Measurements from ENCODE around the gene ACSM5.
"Not testable (repeated sequence)": the region's sequence is repeated elsewhere in the genome, so short reads cannot be mapped to it uniquely, and the experiment has no call there.

The ACSM5 gene

DNA sequence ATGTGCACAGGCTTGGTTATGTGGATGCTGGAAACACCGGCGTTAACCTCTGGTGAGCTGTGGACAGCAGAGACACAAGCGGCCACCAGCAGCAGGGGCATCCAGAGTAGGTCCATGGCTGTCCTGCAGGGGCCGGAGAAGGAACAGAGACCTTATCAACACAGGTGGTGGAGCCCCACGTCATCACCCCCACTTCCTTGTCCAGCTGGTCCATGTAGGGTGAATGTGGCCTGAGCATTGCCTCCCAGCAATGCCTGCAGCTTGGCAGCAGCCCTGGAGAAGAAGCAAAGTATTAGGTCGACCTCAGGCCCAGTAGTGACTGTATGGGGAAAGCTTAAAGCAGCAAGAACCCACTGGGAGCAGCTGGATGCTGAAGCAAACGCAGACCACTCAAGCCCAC is 10.1 kb upstream of the ACSM5 start:
- DNase-seq, result no peak

DNA sequence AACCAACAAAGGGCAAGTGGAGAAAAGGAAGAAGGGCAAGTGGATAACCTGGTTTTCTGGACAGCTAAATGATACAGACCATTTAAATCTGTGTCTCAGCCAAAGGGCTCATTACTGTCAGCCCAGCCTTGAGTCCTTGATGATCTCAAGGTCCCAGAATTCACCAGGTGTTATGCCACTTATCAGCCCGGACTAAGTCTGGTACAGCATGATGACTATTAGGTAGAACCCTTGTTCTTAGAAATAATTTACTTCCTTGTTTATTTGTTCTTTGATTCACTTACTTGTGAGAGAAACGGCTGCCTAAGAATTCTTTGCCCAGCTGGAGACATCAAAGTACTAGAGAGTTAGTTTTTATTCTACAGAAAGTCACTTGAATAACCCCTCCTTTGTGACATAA is 8.3 kb upstream of the ACSM5 start:
- DNase-seq, result no peak

DNA sequence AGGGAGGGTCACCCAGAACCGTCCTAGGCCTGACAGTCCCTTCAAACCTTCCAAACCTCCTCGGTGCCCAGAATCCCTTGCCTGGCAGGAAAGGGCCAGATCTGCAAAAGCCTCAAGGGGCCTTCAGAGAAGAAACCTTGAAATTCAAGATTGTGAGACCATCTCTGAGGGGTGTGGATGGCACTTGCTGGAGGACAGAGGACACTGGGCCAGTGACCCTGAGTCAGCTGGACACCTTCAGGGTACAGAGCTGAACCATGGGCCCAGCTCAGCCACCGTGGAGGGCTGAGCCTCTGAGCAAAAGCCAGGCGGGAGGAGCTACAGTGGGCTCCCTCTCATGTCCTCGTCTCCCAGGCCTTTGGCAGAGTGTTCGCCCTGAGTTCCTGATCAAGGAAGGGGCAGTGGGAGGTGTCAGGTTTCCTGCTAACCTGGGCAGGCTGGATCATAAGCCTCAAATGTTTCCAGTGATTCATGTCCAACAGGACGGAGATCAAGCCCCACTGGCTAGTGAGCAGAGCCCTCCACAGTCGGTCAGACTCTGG is 7.8 kb upstream of the ACSM5 start:
- DNase-seq, result no peak

DNA sequence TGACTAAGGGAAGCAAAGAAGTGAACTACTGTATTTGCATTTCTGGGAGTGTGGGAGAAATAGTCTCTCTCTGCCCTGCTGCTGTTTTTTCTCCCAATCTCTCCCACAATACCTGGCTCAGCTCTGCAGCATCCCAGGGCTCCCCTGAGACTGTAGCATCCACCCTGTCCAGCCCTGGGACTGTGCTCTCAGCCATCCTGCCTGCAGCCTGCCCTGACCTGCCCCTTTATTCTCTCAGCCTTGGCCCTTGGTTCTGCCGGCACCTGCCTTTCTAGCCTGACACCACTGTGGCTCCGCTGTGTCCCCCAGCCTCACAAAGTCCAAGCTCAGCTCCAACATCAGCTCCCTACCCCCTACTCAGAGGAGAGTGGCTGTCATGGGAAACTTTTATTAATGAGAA is 6.7 kb upstream of the ACSM5 start:
- no peak for DNase-seq

DNA sequence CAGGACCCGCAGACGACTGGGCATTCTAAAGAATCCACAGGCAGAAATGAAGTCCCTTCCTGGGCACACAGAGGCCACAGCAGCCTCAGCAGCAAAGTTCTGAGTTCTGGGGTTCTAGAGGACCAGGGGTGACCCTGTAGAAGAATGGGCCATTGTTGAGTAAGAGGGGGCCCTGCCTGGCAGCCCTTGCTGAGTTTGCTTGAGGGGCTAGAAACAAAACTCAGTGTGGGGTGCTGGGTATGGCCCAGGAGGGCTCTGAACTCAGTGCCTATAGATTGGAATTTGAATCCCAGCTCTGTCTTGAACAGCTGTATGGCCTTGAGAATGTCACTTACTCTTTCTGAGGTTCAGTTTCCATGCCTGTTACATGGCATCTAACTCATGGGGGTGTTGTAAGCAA is 4.7 kb upstream of the ACSM5 start, which contains the start of gene PDILT:
Gene PDILT (minus strand): TSS at position 101 of the 400 bp plus-strand sequence. CDS start 5,437 bp downstream, outside the sequence.
- DNase-seq, result no peak

DNA sequence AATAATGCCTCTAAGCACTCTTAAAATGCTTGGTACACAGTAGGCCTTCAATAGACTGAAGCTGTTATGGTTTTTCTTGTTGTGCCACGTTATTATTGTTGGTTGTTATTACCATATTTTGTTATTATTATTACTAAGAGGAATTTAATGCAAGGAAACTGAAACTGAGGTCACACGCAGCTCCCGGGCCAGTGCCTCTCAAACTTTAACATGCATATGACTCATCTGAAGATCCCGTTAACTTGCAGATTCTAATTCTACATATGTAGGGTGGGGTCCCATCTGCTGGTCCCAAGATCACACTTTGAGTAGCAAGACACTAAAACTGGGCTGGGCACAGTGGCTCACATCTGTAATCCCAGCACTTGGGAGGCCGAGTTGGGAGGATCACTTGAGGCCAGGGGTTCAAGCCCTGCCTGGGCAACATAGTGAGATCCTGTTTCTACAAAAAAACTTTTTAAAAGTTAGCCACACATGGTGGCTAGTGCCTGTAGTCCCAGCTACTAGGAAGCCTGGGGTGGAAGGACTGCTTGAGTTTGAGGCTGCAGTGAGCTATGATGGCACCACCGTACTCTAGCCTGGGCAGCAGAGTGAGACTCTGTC is 888 bp downstream of the ACSM5 start:
- no peak for DNase-seq

DNA sequence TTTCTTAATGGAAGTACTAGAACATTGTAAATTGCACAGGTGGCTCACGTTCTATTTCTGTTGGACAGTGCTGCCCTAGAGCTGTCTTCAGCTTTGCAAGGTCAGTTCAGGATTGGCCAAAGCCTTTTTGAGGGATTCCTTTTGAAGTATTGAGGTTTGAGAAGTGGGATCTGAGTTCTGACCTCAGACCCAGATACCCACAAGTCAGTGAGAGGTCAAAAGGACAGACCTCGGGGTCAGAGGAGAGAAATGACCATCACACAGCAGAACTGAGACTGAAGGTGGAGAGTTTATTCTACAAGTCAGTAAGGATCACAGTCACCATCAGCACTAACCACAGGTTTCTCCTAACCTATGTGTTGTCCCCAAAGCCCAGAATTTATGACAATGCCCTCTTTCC is 1.7 kb downstream of the ACSM5 start:
- DNase-seq, result no peak

DNA sequence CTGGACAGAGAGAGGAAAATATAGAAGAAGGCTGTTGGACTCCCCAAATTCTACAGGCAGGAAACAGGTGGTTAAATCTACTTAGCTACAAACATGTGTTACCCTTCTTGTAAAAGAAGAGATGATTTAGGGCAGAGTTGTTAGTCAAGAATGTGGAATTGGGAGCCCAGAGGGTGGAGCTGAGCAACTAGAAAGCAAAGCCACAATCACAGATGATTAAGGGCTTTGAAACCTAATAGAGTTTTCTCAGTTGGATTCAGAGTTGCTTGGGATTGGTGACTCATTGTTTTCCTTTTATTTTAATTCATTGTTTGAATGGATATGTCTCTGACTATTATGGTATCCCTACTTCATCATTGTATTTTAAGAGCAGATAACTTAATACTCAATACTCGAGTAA is 6.2 kb downstream of the ACSM5 start:
- no peak for DNase-seq

DNA sequence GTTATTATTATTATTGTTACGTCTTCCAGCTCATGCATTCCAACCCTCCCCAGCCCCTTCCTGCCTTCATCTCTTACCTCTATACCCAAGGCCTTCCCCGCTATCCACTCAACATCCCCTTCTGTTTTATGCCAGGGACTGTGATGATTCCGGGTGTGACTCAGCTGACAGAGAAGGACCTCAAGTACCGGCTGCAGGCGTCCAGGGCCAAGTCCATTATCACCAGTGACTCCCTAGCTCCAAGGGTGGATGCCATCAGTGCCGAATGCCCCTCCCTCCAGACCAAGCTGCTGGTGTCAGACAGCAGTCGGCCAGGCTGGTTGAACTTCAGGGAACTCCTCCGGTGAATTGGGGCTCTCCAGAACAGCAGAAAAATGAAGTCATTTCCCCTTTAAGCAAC is 9.8 kb downstream of the ACSM5 start:
- DNase-seq, result not testable (repeated sequence)

DNA sequence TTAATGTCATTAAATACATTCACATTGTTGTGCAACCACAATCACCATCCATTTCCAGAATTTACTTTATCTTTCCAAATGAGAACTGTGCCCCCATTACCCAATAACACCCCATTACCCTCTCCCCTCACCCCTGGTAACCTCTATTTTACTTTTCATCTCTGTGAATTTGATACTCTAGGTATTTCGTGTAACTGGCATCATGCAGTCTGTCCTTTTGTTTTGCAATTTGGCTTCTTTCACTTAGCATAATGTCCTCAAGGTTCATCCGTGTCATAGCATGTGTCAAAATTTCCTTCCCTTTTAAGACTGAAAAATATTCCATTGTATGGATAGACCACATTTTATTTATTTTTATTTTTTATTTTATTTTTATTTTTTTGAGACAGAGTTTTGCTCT is 12.4 kb downstream of the ACSM5 start:
- not testable (repeated sequence) for DNase-seq

DNA sequence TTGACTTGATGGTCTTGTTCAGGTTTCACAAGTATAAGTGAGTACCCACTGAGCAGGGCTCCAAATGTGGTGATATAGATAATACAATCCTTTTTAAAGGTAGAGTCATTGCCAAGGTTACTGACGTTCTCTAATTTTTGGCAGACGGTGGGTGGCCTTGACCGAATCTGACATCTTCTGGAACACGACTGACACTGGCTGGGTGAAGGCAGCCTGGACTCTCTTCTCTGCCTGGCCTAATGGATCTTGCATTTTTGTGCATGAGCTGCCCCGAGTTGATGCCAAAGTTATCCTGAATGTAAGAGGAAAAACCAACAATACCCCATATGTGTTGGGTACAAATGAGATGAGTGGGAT is 14.4 kb downstream of the ACSM5 start:
- DNase-seq, result not testable (repeated sequence)

DNA sequence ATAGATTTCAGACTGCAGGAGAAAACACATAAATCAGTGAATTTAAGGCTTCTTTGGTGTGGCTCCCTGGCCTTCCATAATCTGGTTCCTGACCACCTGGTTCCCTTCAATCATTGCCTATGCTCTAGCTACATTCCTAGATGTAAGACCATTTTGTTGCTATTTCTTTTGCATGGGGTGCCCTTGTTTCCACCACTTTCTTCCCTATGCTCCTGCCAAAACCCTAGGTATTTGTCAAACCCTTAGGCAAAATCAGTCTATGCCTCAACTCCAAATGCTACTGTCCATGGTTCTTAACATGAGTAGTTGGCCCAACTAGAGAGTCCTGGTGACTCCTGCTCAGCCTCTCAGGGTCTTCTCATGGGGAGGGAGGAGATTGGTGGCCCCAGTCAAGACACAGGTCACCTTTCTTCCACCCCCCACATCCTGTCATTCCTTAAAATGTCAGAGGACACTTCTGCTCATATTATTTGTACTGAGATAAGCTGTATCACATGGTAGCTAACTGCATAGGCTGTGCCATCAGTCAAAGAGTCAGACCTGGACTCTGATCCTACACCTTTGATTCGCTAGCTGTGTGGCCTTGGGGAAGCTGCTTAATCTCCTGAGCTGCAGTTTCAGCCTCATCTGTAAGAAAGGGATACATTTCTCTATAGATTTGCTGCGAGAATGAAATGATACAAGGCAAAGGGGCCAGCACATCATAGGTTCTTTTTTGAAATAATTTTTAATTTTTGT is 15.0 kb downstream of the ACSM5 start:
- no peak for DNase-seq

DNA sequence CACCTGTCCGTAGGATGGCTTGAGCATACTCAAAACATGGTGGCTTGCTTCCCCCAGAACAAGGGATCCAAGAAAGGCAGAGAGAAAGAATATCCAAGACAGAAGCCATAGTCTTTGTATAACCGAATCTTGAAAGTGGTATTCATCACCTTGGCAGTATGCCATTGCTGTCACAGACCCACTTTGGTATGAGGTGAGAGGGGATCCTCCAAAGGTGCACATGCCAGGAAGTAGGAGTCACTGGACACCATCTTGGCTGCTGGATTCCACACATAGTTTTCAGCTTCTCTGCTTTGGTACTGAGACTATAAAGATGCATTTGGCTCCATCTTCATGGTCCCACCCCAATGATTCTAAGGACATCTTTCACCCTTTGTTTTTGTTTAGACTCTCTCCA is 18.1 kb downstream of the ACSM5 start:
- DNase-seq, result not testable (repeated sequence)

DNA sequence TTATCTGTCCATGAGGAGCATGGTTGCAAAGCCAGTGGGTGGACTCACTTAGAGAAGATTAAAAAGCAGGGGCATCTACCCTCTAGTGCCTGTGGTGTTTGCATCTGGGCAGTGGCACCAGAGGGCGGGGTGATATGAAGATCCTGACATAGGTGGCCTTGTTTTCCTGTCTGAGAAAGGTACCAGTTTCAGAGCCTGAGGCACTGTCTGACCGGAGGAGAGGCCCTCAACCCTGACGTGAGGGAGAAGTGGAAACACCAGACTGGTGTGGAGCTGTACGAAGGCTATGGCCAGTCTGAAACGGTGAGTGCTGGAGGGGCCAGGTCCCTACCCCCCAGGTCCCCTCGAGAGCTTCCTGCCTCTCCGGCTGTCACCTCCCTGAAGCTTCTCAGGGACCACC is 20.2 kb downstream of the ACSM5 start:
- not testable (repeated sequence) for DNase-seq

DNA sequence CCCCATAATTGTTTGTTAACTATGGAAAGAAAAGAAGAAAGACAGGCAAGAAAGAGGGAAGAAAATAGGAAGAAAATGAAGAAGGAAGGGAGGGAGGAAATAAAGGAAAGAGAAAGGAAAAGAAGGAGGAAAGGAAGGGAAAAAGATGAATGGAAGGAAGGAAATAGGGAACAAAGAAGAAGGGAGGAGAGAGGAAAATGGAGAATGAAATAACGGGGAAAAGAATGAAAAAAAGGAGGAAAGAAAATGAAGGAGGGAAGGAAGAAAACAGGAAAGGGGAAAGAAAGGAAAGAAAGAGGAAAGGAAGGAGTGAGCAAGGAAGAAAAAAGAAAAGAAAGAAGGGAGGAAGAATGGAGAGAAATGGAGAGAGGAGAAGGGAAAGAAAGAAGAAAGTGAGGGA is 21.1 kb downstream of the ACSM5 start:
- DNase-seq, result not testable (repeated sequence)

DNA sequence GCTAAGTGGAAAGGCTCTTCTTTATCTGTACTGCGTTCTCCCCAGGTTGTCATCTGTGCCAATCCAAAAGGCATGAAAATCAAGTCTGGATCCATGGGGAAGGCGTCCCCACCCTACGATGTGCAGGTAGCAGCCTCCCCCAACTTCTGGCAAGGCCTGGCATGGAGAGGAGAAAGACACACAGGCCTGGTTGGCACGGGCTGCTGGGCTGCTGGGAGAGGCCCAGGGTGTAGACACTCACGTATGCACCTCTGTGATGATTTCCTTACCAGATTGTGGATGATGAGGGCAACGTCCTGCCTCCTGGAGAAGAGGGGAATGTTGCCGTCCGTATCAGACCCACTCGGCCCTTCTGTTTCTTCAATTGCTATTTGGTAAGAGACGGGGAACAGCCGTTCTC is 21.6 kb downstream of the ACSM5 start:
- DNase-seq, result no peak

DNA sequence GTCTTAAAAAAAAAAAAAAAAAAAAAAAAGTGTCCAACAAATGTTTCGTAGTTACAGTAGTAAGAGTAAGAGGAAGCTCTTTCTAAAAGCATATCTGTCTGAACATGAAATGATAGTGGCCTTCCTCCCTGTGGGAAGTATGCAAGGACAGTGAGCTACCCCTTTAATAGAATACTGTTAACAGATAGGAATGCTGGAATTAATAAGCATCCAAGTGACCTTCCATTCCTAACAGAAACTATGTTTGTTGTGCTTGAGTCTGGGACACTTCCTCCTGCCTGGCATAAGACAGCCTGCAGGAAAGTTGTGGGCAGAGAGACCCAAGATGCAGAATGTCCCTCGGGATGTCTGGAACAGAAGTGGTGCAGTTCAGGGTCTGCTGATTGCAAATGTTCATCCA is 29.6 kb downstream of the ACSM5 start:
- DNase-seq, result not testable (repeated sequence)

DNA sequence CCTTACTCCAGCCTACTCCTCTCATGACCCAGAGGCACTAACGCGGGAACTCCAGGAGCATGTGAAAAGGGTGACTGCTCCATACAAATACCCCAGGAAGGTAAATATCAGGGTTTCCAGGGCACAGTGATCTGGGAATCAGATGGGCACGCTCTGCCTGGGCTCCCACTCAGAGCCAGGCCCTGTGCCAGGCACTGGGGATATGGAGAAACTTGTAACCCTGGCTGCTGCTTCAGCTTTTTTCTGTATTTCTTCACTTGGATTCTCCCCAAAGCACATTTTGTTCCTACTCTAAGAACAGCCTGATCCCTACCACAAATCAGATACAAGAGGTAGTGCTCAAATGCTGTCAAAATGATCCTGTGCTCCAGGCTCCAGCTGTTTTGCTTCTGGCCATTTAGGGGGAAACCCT is 30.5 kb downstream of the ACSM5 start:
- DNase-seq, result not testable (repeated sequence)

DNA sequence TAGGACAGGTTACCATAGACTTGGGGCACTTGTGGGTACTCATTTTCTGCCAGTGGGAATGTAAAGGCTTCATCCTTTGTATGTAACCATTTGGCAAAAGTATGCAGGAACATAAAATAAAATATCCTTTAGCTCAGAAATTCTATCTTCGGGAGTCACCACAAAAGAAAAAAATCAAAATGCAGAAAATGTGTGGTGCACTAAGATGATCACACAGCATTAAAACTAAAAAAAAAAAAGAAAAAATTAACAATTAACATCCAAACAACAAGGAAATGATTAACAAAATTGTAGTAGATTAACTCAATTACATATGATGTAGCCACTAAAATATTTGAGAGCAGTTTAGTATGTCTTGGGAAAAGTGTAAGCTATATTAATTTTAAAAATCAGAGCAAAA is 31.4 kb downstream of the ACSM5 start:
- DNase-seq, result not testable (repeated sequence)

DNA sequence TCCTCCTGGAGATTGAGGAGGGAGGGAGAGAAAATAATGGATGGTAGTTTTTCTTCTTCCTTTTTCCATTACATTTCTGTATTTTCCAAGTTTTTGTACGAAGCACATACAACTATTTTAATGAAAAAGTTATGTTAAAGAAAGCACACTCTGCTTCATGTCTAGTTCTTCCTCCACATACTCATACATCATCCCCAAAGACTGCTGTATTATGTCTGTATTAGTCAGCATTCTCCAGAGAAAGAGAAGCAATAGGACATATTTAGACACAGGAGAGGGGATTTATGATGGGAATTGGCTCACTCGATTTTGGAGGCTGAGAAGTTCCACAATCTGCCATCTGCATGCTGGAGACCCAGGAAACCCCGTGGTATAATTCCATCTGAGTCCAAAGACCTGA is 31.9 kb downstream of the ACSM5 start:
- DNase-seq, result no peak

DNA sequence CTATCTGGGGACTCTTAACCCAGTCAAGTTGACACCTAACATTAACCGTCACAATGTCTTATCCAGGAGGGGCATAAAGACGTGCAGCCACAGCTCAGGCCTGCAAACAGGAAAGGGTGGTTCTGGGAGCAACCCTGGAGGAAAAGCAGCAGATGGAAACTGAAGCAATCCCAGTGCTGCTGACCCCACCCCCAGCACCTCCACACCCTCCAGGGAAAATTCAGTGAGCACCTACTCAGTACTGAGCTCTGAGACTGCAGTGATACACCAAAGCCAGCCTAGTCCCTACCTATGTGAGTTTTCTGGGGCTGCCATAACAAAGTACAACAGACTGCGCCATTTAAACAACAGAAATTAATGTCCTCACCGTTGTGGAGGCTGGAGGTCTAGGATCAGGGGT is 32.5 kb downstream of the ACSM5 start:
- DNase-seq, result not testable (repeated sequence)

DNA sequence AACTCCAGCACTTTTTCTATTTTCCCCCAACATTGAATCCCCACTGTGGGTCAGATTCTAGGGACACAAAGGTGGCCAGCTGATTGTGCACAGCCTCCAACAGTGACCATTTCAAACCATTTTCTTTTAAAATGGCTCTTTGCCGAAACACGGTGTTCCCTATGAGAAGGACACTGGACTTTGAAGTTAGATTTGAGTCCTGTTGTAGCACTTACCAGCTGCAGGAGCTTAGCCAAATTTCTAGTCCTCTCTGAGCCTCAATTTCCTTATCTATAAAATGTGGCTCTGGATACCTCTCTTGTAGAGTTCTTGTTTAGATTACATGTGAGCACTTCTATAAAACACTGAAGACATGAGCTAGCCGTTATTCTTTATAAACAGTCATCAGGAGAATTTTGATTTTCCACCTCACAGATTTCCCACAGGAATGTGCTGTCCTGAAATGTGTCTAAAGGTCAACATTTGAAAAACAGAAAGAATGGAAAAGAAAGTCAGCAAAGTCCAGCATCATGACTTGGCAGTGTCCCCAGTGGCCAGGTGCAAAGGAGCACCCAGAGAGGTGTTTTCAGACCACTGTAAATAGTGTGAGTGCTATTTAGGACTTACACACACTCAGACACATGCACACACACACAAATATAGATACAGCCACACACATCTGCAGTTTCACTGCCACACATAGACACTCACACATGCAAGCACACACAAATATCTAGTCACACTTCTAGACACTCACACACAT is 37.5 kb downstream of the ACSM5 start:
- not testable (repeated sequence) for DNase-seq

DNA sequence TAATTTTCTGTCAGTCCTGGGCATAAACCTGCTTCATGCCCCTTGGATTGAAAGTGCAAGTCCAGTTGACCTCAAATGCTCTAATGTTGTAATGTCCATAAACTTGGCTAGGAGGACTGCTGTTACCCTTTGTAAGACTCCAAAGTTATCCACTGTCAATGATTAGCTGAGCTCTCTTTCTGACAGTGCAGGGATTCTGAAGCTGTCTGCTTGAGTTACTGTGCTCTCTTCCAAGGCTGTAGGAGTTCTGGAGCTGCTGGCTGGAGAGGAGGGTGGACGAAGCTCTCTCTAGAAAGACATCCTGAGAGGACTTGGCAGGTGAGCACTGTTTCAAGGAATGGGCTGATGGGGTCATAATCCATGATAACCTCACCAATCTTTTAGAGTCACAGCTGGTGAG is 42.0 kb downstream of the ACSM5 start, which contains the start of gene ACSM2A:
Gene ACSM2A (plus strand): TSS at position 158 of the 400 bp plus-strand sequence. CDS start 8,594 bp downstream, outside the sequence.
- DNase-seq, result not testable (repeated sequence)

DNA sequence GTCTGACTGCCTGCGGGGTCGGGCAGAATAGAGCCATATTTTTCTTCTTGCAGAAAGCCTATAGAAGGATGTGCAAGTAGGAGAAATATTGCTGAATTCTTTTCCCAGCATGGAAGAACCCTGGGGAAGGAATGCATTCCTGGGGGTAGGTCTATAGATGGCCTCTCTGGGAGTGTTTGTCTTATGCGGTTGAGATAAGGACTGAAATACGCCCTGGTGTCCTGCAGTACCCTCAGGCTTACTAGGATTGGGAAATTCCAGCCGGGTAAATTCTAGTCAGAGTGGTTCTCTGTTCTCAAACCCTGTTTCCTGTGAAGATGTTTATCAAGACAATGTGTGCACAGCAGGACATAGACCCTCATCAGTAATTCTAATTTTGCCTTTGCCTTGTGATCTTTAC is 44.3 kb downstream of the ACSM5 start:
- not testable (repeated sequence) for DNase-seq

Measured in NCI-H1436 treated with DMSO at 0.1 percent for 48 hours (cell line).